GM12878 (cell line): ENCODE data around the gene PNPLA5. TPM values are rescaled to one million over a fixed set of nuclear protein-coding genes. Genes with fewer than 3 reads are reported as not detected.

ENCODE experiments used
- ATAC-seq: fragments of 200-7000 bp; cut with Tn5 transposase; 3 replicates; pipeline ENCODE4 v1.9.1; 2020; ENCODE audit warnings: mild to moderate bottlenecking, moderate library complexity
- BruUV-seq: library from RNA; stranded (reverse); fragments of 400-500 nt; replicated peaks from 2 replicates; lab custom pipeline; 2021; lab: Mats Ljungman, UMichigan
- CTCF ChIA-PET: fragments of 300-600 bp; sonication (Branson Sonifier 250); formaldehyde crosslinking; extraction: SDS; loops from one replicate; lab custom pipeline; 2021; ENCODE audit warnings: inconsistent platforms; lab: Yijun Ruan, JAX
- POLR2A ChIA-PET: fragments of 350-600 bp; formaldehyde crosslinking; extraction: SDS; loops from one replicate; lab custom pipeline; 2021; ENCODE audit warnings: inconsistent platforms; lab: Charles Lee
- RAD21 ChIA-PET: fragments of 300-600 bp; sonication (Branson Sonifier 250); formaldehyde crosslinking; loops from one replicate; lab custom pipeline; 2023; ENCODE audit warnings: antibody characterized with exemption; ENCODE audit not compliant: unreplicated experiment; lab: Charles Lee
- SMC1A ChIA-PET: fragments of 300-600 bp; sonication (Branson Sonifier 250); formaldehyde crosslinking; loops from one replicate; lab custom pipeline; 2023; ENCODE audit not compliant: unreplicated experiment, uncharacterized antibody; lab: Charles Lee
- DNase-seq: peaks from one replicate; pipeline ENCODE4 v3.0.0-alpha.2; 2011; ENCODE audit warnings: low read depth, low spot score
- FAIRE-seq: peaks from 3 replicates; lab custom pipeline; 2011; peaks lifted over from hg19 to GRCh38; lab: Jason Lieb, UNC
- H2AFZ ChIP-seq: 2 replicates; pipeline ENCODE4 v1.6.0; 2011; ENCODE audit warnings: low read depth, low read length, control low read depth; ENCODE audit not compliant: control insufficient read depth
- H3K27ac ChIP-seq: 2 replicates; pipeline ENCODE4 v1.5.1; 2011; ENCODE audit warnings: control low read depth; ENCODE audit not compliant: control insufficient read depth, insufficient read depth
- H3K27me3 ChIP-seq, 2 experiments: replicated peaks in 1 of 2; 2 replicates each; pipeline versions ENCODE4 v1.6.0 to v1.6.1; 2011; ENCODE audit warnings: low read length in 1 of 2; ENCODE audit not compliant: control insufficient read depth in 2 of 2, insufficient read depth in 2 of 2
- H3K36me3 ChIP-seq, 2 experiments: 2 replicates each; pipeline ENCODE4 v1.5.1; 2011; ENCODE audit warnings: low read length in 1 of 2; ENCODE audit not compliant: control insufficient read depth in 2 of 2, insufficient read depth in 2 of 2
- H3K4me1 ChIP-seq: 2 replicates; pipeline ENCODE4 v1.6.1; 2011; ENCODE audit warnings: mild to moderate bottlenecking, low read length, moderate library complexity, mixed read lengths; ENCODE audit not compliant: control insufficient read depth, insufficient read depth
- H3K4me2 ChIP-seq: 2 replicates; pipeline ENCODE4 v1.6.0; 2011; ENCODE audit warnings: control low read depth; ENCODE audit not compliant: control insufficient read depth, insufficient read depth
- H3K4me3 ChIP-seq: fragments of 200-600 bp; sonication (generic); 2 replicates; pipeline ENCODE4 v1.5.1; 2016
- H3K79me2 ChIP-seq: 2 replicates; pipeline ENCODE4 v1.6.0; 2011; ENCODE audit warnings: low read length; ENCODE audit not compliant: control insufficient read depth, insufficient read depth
- H3K9ac ChIP-seq: 2 replicates; pipeline ENCODE4 v1.8.0; 2011; ENCODE audit warnings: low read length, control low read depth, mixed read lengths; ENCODE audit not compliant: control insufficient read depth, insufficient read depth
- H3K9me3 ChIP-seq: replicated peaks from 3 replicates; pipeline ENCODE4 v1.5.1; 2011; ENCODE audit warnings: mild to moderate bottlenecking, low read length; ENCODE audit not compliant: control insufficient read depth, insufficient read depth
- H4K20me1 ChIP-seq: 2 replicates; pipeline ENCODE4 v1.6.0; 2011; ENCODE audit not compliant: control insufficient read depth, insufficient read depth
- CBFB ChIP-seq: IDR thresholded peaks from 2 replicates; pipeline ENCODE4 v1.6.1; 2016; ENCODE audit warnings: antibody characterized with exemption, low read depth
- CBX3 ChIP-seq: fragments of 200-600 bp; sonication (generic); IDR thresholded peaks from 2 replicates; pipeline ENCODE4 v1.6.1; 2016; ENCODE audit warnings: low read depth, borderline replicate concordance
- CHD4 ChIP-seq: fragments of 200-600 bp; sonication (generic); IDR thresholded peaks from 2 replicates; pipeline ENCODE4 v1.6.1; 2016; ENCODE audit warnings: mild to moderate bottlenecking
- ETV6 ChIP-seq, 2 experiments: fragments of 450-650 bp in 1 of 2; IDR thresholded peaks in 1 of 2; conservative IDR thresholded peaks in 1 of 2; 2 replicates each; pipeline ENCODE4 v1.6.1; 2014; ENCODE audit warnings: antibody characterized with exemption in 1 of 2, borderline replicate concordance in 1 of 2, low read depth in 1 of 2, mild to moderate bottlenecking in 1 of 2, moderate library complexity in 1 of 2
- HDAC6 ChIP-seq: fragments of 200-600 bp; sonication (generic); IDR thresholded peaks from one replicate; pipeline ENCODE4 v1.8.0; 2017; ENCODE audit warnings: antibody characterized with exemption; ENCODE audit not compliant: unreplicated experiment
- JUND ChIP-seq: IDR thresholded peaks from 2 replicates; pipeline ENCODE4 v1.6.1; 2012; ENCODE audit warnings: low read depth, mild to moderate bottlenecking, low read length, improper control_type of control experiment, moderate library complexity
- PAX8 ChIP-seq: fragments of 450-650 bp; IDR thresholded peaks from 2 replicates; pipeline ENCODE4 v1.6.1; 2017; ENCODE audit warnings: mild to moderate bottlenecking, moderate library complexity
- POLR2AphosphoS2 ChIP-seq: IDR thresholded peaks from 2 replicates; pipeline ENCODE4 v1.6.1; 2011; ENCODE audit warnings: low read depth, mild to moderate bottlenecking, low read length, improper control_type of control experiment, moderate library complexity
- POU2F2 ChIP-seq: IDR thresholded peaks from 3 replicates; pipeline ENCODE4 v1.6.1; 2011; ENCODE audit warnings: low read depth, mild to moderate bottlenecking, low read length, borderline replicate concordance
- RAD21 ChIP-seq: IDR thresholded peaks from 2 replicates; pipeline ENCODE4 v1.6.1; 2011; ENCODE audit warnings: mild to moderate bottlenecking, low read depth, low read length, moderate library complexity; ENCODE audit not compliant: insufficient read depth
- RAD51 ChIP-seq: fragments of 450-650 bp; IDR thresholded peaks from 2 replicates; pipeline ENCODE4 v1.6.1; 2016; ENCODE audit warnings: moderate library complexity, mild to moderate bottlenecking, inconsistent platforms
- RCOR1 ChIP-seq: conservative IDR thresholded peaks from 2 replicates; pipeline ENCODE4 v1.6.1; 2012; ENCODE audit warnings: low read depth, low read length, improper control_type of control experiment
- SMARCA5 ChIP-seq: fragments of 450-650 bp; IDR thresholded peaks from 2 replicates; pipeline ENCODE4 v1.6.1; 2017; ENCODE audit warnings: mild to moderate bottlenecking
- SUPT20H ChIP-seq: IDR thresholded peaks from 2 replicates; pipeline ENCODE4 v1.6.1; 2011; ENCODE audit warnings: low read depth, mild to moderate bottlenecking, low read length, moderate library complexity, borderline replicate concordance; ENCODE audit not compliant: control insufficient read depth
- ZNF622 ChIP-seq: fragments of 450-650 bp; IDR thresholded peaks from 2 replicates; pipeline ENCODE4 v1.6.1; 2017; ENCODE audit warnings: mild to moderate bottlenecking, inconsistent platforms
- WGBS: methylation state at CpG from one replicate; pipeline ENCODE4 v1.1.6; 2016; ENCODE audit warnings: low lambda C conversion rate; ENCODE audit not compliant: insufficient replicate concordance, insufficient coverage; ENCODE audit errors: missing lambda C conversion rate; 5-methylcytosine and 5-hydroxymethylcytosine counted together
- in situ Hi-C: fragments of 300-500 bp; cut with MboI; formaldehyde crosslinking; loops from 9 replicates; pipeline ENCODE4 v1.14.3; 2018; ENCODE audit warnings: mixed read lengths
- intact Hi-C: fragments of 100-400 bp; cut with micrococcal nuclease; formaldehyde crosslinking; loops from one replicate; pipeline ENCODE4 v1.14.2; 2022; ENCODE audit not compliant: unreplicated experiment
- polyA plus RNA-seq, 11 experiments: library from polyadenylated mRNA; depleted of rRNA in 4 of 11; unstranded in 6 of 11; stranded (reverse) in 5 of 11; fragments of >200 nt; fragmentation: Nextera tagmentation in 4 of 11; fragmentation: Illumina TruSeq in 1 of 11; extraction: Ambion mirVana in 4 of 11; extraction: Trizol in 1 of 11; gene quantifications; 1 replicate in 1 of 11; 2 replicates in 10 of 11; pipeline versions ENCODE4 v1.2.1 to v1.2.3, GENCODE V29; 2011 to 2016; ENCODE audit warnings: inconsistent platforms in 2 of 11, missing spikeins in 2 of 11, low read depth in 1 of 11
- total RNA-seq, 4 experiments: library from RNA; depleted of rRNA in 3 of 4; stranded (reverse); fragments of >200 nt in 3 of 4; fragmentation: Illumina TruSeq in 1 of 4; extraction: Trizol in 1 of 4; gene quantifications; 2 replicates each; pipeline versions ENCODE4 v1.2.1 to v1.2.3, GENCODE V29; 2013 to 2021
- TF ChIP-seq, protein P1 (sequence below): fragments of 450-650 bp; IDR thresholded peaks from 2 replicates; pipeline ENCODE4 v1.6.1; 2017; ENCODE audit warnings: mild to moderate bottlenecking, moderate library complexity
- TF ChIP-seq, protein P2 (sequence below): IDR thresholded peaks from 2 replicates; pipeline ENCODE4 v1.6.1; 2012; ENCODE audit warnings: mild to moderate bottlenecking, low read depth, low read length
- TF ChIP-seq, protein P3 (sequence below): IDR thresholded peaks from 2 replicates; pipeline ENCODE4 v1.6.1; 2012; ENCODE audit warnings: low read length, inconsistent platforms

The PNPLA5 gene
- total and polyA plus RNA-seq, 10 of the 15 experiments (the other 5 are each of a cell fraction or from before 2014, with no cell fraction given) = not detected

DNA sequence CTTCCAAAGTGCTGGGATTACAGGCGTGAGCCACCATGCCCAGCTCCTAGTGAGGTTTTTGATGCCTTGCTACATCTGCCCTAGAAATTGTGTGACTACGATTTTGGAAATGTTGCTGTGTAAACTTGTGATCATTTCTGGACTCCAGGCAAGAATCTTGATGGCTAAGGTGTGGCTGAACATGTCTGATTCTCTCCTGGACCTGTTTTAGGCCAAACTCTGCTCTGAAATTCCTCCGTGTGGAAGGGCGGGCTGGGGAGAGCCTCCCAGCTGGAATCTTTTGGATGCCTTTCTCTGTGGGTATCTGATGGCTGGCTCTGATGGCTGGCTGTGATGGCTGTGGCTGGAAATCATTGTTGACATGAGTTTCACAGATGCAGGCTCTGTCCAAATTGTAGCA is 40.0 kb upstream of the PNPLA5 start:
- in situ Hi-C loops = no loop called here
- POLR2A ChIA-PET = no interaction called here
- TF ChIP-seq, protein P1, sequence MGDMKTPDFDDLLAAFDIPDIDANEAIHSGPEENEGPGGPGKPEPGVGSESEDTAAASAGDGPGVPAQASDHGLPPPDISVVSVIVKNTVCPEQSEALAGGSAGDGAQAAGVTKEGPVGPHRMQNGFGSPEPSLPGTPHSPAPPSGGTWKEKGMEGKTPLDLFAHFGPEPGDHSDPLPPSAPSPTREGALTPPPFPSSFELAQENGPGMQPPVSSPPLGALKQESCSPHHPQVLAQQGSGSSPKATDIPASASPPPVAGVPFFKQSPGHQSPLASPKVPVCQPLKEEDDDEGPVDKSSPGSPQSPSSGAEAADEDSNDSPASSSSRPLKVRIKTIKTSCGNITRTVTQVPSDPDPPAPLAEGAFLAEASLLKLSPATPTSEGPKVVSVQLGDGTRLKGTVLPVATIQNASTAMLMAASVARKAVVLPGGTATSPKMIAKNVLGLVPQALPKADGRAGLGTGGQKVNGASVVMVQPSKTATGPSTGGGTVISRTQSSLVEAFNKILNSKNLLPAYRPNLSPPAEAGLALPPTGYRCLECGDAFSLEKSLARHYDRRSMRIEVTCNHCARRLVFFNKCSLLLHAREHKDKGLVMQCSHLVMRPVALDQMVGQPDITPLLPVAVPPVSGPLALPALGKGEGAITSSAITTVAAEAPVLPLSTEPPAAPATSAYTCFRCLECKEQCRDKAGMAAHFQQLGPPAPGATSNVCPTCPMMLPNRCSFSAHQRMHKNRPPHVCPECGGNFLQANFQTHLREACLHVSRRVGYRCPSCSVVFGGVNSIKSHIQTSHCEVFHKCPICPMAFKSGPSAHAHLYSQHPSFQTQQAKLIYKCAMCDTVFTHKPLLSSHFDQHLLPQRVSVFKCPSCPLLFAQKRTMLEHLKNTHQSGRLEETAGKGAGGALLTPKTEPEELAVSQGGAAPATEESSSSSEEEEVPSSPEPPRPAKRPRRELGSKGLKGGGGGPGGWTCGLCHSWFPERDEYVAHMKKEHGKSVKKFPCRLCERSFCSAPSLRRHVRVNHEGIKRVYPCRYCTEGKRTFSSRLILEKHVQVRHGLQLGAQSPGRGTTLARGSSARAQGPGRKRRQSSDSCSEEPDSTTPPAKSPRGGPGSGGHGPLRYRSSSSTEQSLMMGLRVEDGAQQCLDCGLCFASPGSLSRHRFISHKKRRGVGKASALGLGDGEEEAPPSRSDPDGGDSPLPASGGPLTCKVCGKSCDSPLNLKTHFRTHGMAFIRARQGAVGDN = no peak
- TF ChIP-seq POLR2AphosphoS2 = no peak
- no peak for TF ChIP-seq CBFB
- no peak for TF ChIP-seq RCOR1
- no peak for TF ChIP-seq SUPT20H
- TF ChIP-seq, protein P2, sequence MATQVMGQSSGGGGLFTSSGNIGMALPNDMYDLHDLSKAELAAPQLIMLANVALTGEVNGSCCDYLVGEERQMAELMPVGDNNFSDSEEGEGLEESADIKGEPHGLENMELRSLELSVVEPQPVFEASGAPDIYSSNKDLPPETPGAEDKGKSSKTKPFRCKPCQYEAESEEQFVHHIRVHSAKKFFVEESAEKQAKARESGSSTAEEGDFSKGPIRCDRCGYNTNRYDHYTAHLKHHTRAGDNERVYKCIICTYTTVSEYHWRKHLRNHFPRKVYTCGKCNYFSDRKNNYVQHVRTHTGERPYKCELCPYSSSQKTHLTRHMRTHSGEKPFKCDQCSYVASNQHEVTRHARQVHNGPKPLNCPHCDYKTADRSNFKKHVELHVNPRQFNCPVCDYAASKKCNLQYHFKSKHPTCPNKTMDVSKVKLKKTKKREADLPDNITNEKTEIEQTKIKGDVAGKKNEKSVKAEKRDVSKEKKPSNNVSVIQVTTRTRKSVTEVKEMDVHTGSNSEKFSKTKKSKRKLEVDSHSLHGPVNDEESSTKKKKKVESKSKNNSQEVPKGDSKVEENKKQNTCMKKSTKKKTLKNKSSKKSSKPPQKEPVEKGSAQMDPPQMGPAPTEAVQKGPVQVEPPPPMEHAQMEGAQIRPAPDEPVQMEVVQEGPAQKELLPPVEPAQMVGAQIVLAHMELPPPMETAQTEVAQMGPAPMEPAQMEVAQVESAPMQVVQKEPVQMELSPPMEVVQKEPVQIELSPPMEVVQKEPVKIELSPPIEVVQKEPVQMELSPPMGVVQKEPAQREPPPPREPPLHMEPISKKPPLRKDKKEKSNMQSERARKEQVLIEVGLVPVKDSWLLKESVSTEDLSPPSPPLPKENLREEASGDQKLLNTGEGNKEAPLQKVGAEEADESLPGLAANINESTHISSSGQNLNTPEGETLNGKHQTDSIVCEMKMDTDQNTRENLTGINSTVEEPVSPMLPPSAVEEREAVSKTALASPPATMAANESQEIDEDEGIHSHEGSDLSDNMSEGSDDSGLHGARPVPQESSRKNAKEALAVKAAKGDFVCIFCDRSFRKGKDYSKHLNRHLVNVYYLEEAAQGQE = no peak
- TF ChIP-seq, protein P3, sequence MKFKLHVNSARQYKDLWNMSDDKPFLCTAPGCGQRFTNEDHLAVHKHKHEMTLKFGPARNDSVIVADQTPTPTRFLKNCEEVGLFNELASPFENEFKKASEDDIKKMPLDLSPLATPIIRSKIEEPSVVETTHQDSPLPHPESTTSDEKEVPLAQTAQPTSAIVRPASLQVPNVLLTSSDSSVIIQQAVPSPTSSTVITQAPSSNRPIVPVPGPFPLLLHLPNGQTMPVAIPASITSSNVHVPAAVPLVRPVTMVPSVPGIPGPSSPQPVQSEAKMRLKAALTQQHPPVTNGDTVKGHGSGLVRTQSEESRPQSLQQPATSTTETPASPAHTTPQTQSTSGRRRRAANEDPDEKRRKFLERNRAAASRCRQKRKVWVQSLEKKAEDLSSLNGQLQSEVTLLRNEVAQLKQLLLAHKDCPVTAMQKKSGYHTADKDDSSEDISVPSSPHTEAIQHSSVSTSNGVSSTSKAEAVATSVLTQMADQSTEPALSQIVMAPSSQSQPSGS = no peak
- TF ChIP-seq RAD21 = no peak
- TF ChIP-seq POU2F2 = no peak
- TF ChIP-seq CHD4 = no peak
- no peak for TF ChIP-seq RAD51
- no peak for TF ChIP-seq SMARCA5
- TF ChIP-seq CBX3 = no peak
- TF ChIP-seq JUND = no peak
- TF ChIP-seq ETV6 (conservative IDR thresholded peaks at IDR 0.05 in 1 of 2, IDR thresholded peaks at IDR 0.05 in 1 of 2; ENCODE audit: borderline replicate concordance in 1 of 2, low read depth in 1 of 2) = no peak
- TF ChIP-seq ZNF622 = no peak
- TF ChIP-seq HDAC6 = no peak
- TF ChIP-seq PAX8 = no peak

More for the DNA sequence above, 40.0 kb upstream of the PNPLA5 start:
- Histone ChIP-seq H4K20me1 (no peaks in the 10 kb centered on the region; the same call in 1 of the 2 replicates), H3K9ac (no peak overlapping the region), H3K4me2 (no peak overlapping the region), H3K27me3 (no peaks in the 10 kb centered on the region; a peak in 1 of 4 replicates), H3K9me3 (no peaks in the 10 kb centered on the region), H3K79me2 (no peaks in the 10 kb centered on the region), H3K27ac (no peak overlapping the region), H3K4me3 (no peak overlapping the region), H2AFZ (no peak overlapping the region), H3K36me3 (no peaks in the 10 kb centered on the region), H3K4me1 (no peaks in the 10 kb centered on the region)
- CTCF ChIA-PET = no interaction called here
- ATAC-seq = no peak
- no TSS peak for BruUV-seq
- FAIRE-seq = no peak
- intact Hi-C loops = no loop called here
- RAD21 ChIA-PET = no interaction called here
- SMC1A ChIA-PET = no interaction called here
- 36% methylated on average over 4 of the region's 4 CpGs for WGBS
- DNase-seq = no peak
